Measurements from ENCODE around the gene CHTOP.
A peak's percentile ranks its signal among the peaks of the same experiment; 100 is the strongest.
"Not testable (repeated sequence)": the region's sequence is repeated elsewhere in the genome, so short reads cannot be mapped to it uniquely, and the experiment has no call there.

CHTOP gene

GRCh38 chr1:153633754-153634665 lies at the start of gene CHTOP:
TSS of gene CHTOP (plus strand) at chr1:153634066. CDS start at chr1:153636589, 2,523 bp downstream.
- peak; percentile 99 for DNase-seq

GRCh38 chr1:153585006-153585405 lies 48.9 kb upstream of the CHTOP start:
- no peak for DNase-seq

- DNase-seq: no peak
Measured at GRCh38 chr1:153586347-153586746, 47.5 kb upstream of the CHTOP start.

- DNase-seq: no peak
Measured at GRCh38 chr1:153587314-153587713, 46.6 kb upstream of the CHTOP start.

- not testable (repeated sequence) for DNase-seq
Measured at GRCh38 chr1:153588033-153588432, 45.8 kb upstream of the CHTOP start.

- no peak for DNase-seq
Measured at GRCh38 chr1:153588482-153588881, 45.4 kb upstream of the CHTOP start.

GRCh38 chr1:153592748-153593147 lies 41.1 kb upstream of the CHTOP start:
- DNase-seq: no peak

- DNase-seq: no peak
Measured at GRCh38 chr1:153597206-153597605, 36.7 kb upstream of the CHTOP start.

- no peak for DNase-seq
Measured at GRCh38 chr1:153598309-153599172, 35.3 kb upstream of the CHTOP start.

GRCh38 chr1:153599847-153600246 lies 34.0 kb upstream of the CHTOP start:
- DNase-seq: no peak

- no peak for DNase-seq
Measured at GRCh38 chr1:153602749-153603148, 31.1 kb upstream of the CHTOP start.

GRCh38 chr1:153606194-153606593 lies 27.7 kb upstream of the CHTOP start:
- DNase-seq: no peak

- DNase-seq: no peak
Measured at GRCh38 chr1:153607381-153607780, 26.5 kb upstream of the CHTOP start.

GRCh38 chr1:153608089-153608682 lies 25.7 kb upstream of the CHTOP start:
- DNase-seq: no peak

GRCh38 chr1:153608742-153609584 lies 24.9 kb upstream of the CHTOP start:
- no peak for DNase-seq

GRCh38 chr1:153609585-153609907 lies 24.3 kb upstream of the CHTOP start:
- DNase-seq: no peak

- DNase-seq: no peak
Measured at GRCh38 chr1:153610334-153610733, 23.5 kb upstream of the CHTOP start.

GRCh38 chr1:153610811-153611301 lies 23.0 kb upstream of the CHTOP start:
- no peak for DNase-seq

- DNase-seq: no peak
Measured at GRCh38 chr1:153611356-153611755, 22.5 kb upstream of the CHTOP start.

GRCh38 chr1:153612111-153612754 lies 21.6 kb upstream of the CHTOP start:
- DNase-seq: no peak

- no peak for DNase-seq
Measured at GRCh38 chr1:153612755-153613331, 21.0 kb upstream of the CHTOP start, which contains the start of gene S100A16. TSS of gene S100A16 (minus strand) at chr1:153613137. CDS start at chr1:153608151, 4,986 bp downstream.

Data from NCI-H526 treated with DMSO at 0.1 percent for 48 hours (cell line).